Parathyroid adenoma (tissue), 2 donors: Measurements from ENCODE around the gene KLRC4.
"Not testable (repeated sequence)": the region's sequence is repeated elsewhere in the genome, so short reads cannot be mapped to it uniquely, and the experiment has no call there.

ENCODE experiments used
- H2AFZ ChIP-seq: fragments of 300-600 bp; sonication (generic); one replicate; pipeline ENCODE4 v1.7.0; 2017; ENCODE audit warnings: antibody characterized with exemption, mild to moderate bottlenecking
- H3K27ac ChIP-seq: fragments of 300-600 bp; sonication (generic); one replicate; pipeline ENCODE4 v1.7.0; 2017
- H3K27me3 ChIP-seq: fragments of 300-600 bp; sonication (generic); one replicate; pipeline ENCODE4 v1.7.0; 2017; ENCODE audit warnings: low read length; ENCODE audit not compliant: control insufficient read depth, insufficient read depth
- H3K36me3 ChIP-seq: fragments of 300-600 bp; sonication (generic); one replicate; pipeline ENCODE4 v1.7.0; 2017; ENCODE audit warnings: low read length; ENCODE audit not compliant: control insufficient read depth, insufficient read depth
- H3K4me1 ChIP-seq: fragments of 300-600 bp; sonication (generic); one replicate; pipeline ENCODE4 v1.7.0; 2017; ENCODE audit warnings: control low read depth
- H3K4me2 ChIP-seq: fragments of 300-600 bp; sonication (generic); one replicate; pipeline ENCODE4 v1.7.0; 2017; ENCODE audit warnings: low read length
- H3K4me3 ChIP-seq: fragments of 300-600 bp; sonication (generic); one replicate; pipeline ENCODE4 v1.7.0; 2017; ENCODE audit warnings: low read depth, low read length
- H3K79me2 ChIP-seq: fragments of 300-600 bp; sonication (generic); one replicate; pipeline ENCODE4 v1.7.0; 2017; ENCODE audit warnings: control low read depth
- H3K9ac ChIP-seq: fragments of 300-600 bp; sonication (generic); one replicate; pipeline ENCODE4 v1.7.0; 2017; ENCODE audit warnings: mild to moderate bottlenecking
- H3K9me3 ChIP-seq: fragments of 300-600 bp; sonication (generic); one replicate; pipeline ENCODE4 v1.7.0; 2017; ENCODE audit warnings: low read length; ENCODE audit not compliant: control insufficient read depth
- CTCF ChIP-seq: fragments of 300-600 bp; sonication (generic); IDR thresholded peaks from one replicate; pipeline ENCODE4 v1.7.0; 2017; ENCODE audit warnings: antibody characterized with exemption, mild to moderate bottlenecking
- donor health status: primary hyperparathyroidism.

Gene KLRC4

GRCh38 chr12:10424260-10424899 is 14.8 kb upstream of the KLRC4 start:
- not testable (repeated sequence) for H3K36me3 ChIP-seq, H3K9me3 ChIP-seq, H3K27ac ChIP-seq, H3K27me3 ChIP-seq, H2AFZ ChIP-seq, H3K4me1 ChIP-seq, H3K9ac ChIP-seq, H3K79me2 ChIP-seq, H3K4me3 ChIP-seq, H3K4me2 ChIP-seq

GRCh38 chr12:10422159-10422558 is 12.6 kb upstream of the KLRC4 start:
- H3K9ac ChIP-seq, H3K4me3 ChIP-seq, H3K36me3 ChIP-seq, H3K4me1 ChIP-seq, H3K4me2 ChIP-seq, H3K9me3 ChIP-seq, H3K27me3 ChIP-seq, H3K27ac ChIP-seq, H3K79me2 ChIP-seq, H2AFZ ChIP-seq: not testable (repeated sequence)

GRCh38 chr12:10420334-10420733 is 10.8 kb upstream of the KLRC4 start, which contains the start of gene KLRC3:
Gene KLRC3, minus strand, starts transcription at chr12:10420595. Its CDS starts 45 bp downstream, at chr12:10420550.
- not testable (repeated sequence) for H3K4me2 ChIP-seq, H3K36me3 ChIP-seq, H3K27ac ChIP-seq, H3K9me3 ChIP-seq, H3K9ac ChIP-seq, H3K79me2 ChIP-seq, H3K4me3 ChIP-seq, H2AFZ ChIP-seq, H3K4me1 ChIP-seq, H3K27me3 ChIP-seq

GRCh38 chr12:10408842-10409241 is 715 bp downstream of the KLRC4 start:
- Histone ChIP-seq H3K4me3 (no peak overlapping the region), H3K9ac (no peak overlapping the region), H3K4me1 (no peaks in the 10 kb centered on the region), H3K36me3 (no peaks in the 10 kb centered on the region), H3K79me2 (no peaks in the 10 kb centered on the region), H3K27ac (no peak overlapping the region), H3K4me2 (no peak overlapping the region), H2AFZ (no peak overlapping the region), H3K27me3 (no peaks in the 10 kb centered on the region), H3K9me3 (no peaks in the 10 kb centered on the region)
- TF ChIP-seq CTCF = no peak

- Histone ChIP-seq H3K36me3 (no peaks in the 10 kb centered on the region), H3K27ac (no peak overlapping the region), H3K4me2 (no peak overlapping the region), H2AFZ (no peak overlapping the region), H3K4me1 (no peaks in the 10 kb centered on the region), H3K79me2 (no peaks in the 10 kb centered on the region), H3K9ac (no peak overlapping the region), H3K4me3 (no peak overlapping the region), H3K27me3 (no peaks in the 10 kb centered on the region), H3K9me3 (no peaks in the 10 kb centered on the region)
- TF ChIP-seq CTCF = no peak
These were observed 2.8 kb downstream of the KLRC4 start for GRCh38 chr12:10406725-10407124.

- Histone ChIP-seq H3K4me3 (no peak overlapping the region), H3K4me1 (no peaks in the 10 kb centered on the region), H3K79me2 (no peaks in the 10 kb centered on the region), H3K36me3 (no peaks in the 10 kb centered on the region), H3K27me3 (no peaks in the 10 kb centered on the region), H2AFZ (no peak overlapping the region), H3K9me3 (no peaks in the 10 kb centered on the region), H3K4me2 (no peak overlapping the region), H3K27ac (no peak overlapping the region), H3K9ac (no peak overlapping the region)
- TF ChIP-seq CTCF = no peak
These were observed 4.3 kb downstream of the KLRC4 start for GRCh38 chr12:10405294-10405693.
